HS-27A (cell line): Measurements from ENCODE around the gene ELMO1.

Experiments used
- DNase-seq: peaks from one replicate; pipeline ENCODE4 v3.0.0-alpha.2; 2012; ENCODE audit warnings: low read depth, missing footprints

Gene ELMO1

DNA sequence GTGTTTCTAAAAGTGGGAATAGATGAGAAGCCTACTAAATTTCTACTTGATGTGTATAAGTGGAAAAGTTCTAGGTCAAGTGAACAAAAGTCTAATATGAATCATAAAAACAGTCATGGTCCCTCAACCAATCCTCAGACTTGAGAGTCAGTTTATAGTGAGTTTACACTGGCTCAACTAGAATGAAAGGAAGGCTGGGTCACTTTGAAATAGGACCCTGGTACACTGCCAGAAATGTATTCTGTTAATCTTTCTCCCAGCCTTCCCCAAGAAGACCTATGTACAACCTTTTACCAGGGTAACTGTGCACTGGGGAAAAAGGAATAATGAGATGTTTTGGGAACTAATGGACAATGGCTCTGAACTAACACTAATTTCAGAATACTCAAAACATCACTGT lies 17.3 kb downstream of the ELMO1 start:
- DNase-seq, result no peak

DNA sequence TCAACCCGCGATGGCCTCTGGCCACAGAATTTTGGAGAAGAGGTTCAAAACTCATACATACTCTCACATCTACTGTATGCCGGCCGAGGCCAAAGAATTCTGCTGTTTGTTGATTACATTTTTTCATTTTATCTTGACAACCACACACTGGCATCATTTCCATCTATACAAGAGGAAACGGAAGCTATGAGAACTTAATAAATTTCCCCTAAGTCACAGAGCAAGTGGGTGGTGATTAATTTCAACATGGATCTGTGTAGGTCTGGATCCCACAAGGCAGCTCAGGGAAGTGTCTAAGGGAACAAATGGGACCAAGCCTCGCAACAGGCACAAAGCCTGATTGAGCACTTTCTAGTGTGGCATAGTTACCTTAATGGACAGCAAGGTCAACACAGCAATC lies 18.0 kb downstream of the ELMO1 start:
- DNase-seq, result no peak

DNA sequence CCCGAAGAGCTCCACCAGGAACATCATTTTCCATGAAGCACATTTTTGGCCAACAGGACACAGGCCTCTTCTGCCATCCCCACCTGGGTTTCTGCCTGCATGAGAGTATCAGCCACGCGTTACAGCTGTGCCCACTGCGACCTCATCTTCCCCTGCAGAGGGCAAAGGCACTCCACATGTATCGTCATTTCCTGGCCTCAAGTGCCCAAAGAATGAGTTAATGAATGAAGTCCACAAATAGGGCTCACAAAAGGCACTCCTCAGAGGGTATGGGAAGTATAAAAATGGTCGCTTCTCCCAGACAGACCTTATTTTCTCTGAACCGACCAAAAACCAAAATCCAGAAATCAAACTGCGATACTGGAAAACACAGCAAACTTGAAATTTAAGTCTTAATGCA lies 18.5 kb downstream of the ELMO1 start:
- no peak for DNase-seq

DNA sequence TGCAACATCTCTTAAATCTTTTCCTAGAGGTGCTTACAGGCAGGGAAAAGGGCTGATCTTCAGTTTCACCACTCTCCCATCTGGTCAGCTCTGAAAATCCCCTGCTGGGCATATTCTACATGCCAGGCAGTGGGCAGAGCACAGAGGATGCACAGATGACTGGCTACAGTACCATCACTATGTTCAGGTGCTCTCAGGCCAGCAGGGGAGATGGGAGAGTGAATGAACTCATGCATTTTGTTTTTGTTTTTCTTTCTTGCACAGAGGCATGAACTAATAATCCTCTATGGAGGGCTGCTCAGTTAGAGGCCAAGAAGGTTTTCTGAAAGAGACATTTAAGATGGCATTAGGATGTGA lies 19.3 kb downstream of the ELMO1 start:
- no peak for DNase-seq

DNA sequence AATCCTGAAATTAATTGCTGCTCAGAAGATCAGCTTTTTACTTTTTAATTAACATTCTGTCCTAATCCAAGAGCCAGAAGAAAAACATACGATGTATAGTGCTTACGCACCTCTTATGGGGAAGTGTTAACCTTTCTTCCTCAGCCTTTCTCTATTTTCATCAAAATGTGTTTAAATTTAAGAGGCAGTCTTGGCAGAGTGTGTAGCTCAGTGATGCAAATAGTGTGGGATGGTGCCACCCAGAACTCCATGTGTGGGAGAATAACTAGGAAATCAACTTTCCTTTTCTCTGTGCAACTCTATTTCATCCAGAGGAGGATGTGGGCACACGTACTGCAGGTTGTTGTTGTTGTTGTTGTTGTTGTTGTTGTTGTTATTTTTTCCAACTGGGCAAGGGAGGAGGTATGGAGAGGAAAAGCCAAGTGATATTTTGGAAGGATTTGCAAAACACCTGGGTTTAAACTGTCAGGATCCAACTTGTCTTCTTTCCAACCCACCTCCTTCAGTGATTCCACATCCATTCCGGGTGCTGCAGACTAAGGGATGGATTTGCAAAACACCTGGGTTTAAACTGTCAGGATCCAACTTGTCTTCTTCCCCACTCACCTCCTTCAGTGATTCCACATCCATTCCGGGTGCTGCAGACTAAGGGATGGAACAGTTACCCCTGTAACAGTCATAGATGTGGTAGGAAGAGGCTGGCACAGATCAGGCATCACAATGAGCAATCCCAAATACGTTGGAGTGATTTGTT lies 19.8 kb downstream of the ELMO1 start:
- DNase-seq, result no peak

DNA sequence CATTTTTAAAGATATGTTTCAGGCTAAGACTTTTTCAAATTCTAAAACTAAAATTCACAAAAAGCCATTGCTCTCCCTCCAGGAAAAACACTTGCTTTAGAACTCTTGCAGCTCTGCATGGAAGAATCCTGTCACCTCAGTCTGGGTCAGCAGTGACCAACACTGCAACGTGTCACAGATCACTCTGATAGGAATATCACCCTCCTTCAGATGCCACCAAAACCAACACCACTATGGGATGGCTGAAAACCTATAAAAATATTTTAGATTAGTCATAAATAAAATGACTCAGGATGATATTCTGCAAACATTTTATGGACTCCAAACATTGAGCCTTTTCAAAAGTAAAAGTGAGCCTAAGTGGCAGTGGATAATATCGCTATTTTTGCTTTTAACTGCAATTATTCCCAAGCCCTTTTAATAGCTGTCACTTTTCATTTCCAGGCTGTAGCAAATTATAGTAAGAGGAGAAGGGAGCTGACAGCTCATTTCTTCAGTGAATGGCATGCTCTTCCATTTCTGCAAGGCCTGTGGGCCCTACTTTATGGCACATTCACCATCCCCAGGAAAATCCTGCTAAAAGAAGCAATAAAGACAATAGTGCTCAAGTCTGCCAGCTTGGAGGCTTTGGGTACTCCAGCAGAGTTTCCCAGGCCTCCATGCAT lies 21.3 kb downstream of the ELMO1 start:
- DNase-seq, result no peak

DNA sequence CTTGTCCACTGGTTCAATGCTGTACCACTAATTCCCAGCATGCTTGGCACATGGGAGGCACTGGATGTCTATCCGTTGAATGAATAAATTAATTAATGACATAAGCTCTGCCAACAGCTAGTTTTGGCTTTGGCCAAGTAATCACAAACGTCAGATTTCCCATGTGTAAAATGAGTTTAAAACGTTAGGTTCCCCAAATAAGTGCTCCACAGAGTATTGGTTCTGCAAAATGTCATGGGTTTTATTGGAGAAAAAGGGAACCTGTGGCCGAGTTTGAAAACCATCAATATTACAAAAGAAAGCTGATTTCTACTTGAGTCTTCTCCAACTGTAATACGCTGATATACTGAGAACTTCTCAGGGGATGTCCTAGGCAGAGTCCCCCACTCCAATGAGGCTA lies 23.2 kb downstream of the ELMO1 start:
- DNase-seq, result no peak

DNA sequence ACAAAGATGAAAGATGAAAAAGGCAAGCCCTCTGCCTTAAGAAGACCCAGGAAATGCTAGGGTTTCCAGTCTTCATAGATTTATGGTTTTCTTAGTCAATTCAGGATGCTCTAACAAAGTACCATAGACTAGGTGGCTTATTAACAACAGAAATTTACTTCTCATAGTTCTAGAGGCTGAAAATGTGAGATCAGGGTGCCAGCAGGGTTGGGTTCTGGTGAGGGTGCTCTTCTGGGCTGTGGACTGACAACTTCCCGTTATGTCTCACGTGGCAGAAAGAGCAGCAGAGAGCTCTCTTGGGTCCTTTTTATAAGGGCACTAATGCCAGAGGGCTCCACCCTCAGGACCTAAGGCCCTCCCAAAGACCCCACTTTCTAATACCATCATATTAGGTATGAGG lies 23.7 kb downstream of the ELMO1 start:
- no peak for DNase-seq

DNA sequence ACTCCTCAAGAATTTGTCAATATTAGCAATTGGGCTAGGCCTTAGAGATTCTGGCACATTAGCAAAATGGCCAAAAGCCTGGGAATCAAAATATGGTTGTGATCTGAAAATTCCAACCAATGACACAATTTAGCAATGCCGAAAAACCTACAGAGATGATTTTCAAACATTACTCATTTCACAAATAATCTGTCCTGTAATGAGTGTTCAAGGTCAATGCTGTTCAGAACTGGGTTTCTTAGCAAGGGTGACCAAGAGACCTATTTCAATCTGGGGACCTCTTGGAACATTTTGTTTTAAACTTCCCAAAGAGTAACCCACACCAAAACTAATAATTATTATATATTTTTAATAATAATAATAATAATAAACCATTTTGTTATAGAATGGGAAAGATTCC lies 24.1 kb downstream of the ELMO1 start:
- DNase-seq, result no peak

DNA sequence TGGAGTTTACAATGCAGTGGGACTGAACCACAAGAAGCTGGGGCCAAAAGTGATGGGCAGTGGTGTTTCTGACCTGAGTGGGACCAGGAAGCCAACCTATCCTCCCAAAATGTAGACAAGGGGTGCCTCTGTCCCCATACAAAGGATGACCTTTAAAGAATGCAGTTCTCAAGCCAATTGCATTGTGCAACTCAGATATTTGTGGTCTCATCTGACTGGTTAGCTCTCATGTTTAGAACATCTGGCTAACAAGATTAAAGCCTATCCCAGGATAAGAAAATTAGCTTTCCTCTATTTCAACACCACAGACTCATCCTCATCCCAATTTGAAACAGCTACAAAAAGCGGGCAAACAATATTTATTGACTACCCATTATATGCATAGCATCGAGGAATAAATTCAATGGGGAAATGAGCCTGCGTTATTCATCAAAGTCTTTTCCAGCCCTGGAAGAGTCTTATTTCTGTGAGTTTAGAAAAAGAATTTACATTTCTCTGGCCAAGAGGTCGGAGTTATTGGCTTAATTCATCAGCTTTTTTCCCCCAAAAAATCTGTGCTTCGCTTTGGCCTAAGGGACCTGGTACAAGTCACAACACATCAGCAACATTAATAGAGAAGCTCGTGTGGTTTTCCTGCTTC lies 26.7 kb downstream of the ELMO1 start:
- DNase-seq, result no peak

DNA sequence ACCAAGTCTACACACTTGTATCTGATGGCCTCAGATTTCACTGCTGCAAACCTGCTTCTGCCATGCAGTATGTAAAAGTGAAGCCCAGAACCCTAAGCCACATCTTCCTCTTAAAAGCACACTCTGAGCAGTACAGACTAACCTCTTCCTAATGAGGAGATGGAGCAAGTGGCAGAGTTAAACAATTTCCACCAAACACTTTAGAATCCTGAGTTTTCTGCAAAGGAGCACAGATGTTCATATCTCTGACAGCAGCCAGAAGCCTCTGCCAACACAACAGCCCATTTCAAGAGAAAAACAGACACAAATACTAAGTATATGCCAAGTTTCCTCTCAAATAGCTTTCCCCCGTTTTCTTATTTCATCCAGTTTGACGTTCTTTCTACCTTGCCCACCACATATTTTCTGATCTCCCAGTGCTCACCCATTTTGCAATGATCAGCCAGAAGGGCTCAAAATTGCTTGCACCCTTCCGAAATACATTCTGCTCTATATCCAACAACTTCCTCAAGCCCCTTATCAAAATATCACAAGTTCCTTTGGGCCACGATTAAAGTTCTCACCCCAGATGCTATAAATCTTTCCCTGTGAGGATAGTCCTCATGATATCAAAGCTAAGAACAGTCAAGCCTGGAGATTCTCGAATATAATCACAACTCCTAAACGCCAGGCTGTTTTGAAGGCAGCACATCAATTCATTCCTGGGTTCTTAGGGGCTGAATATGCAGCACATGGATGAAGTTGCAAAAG lies 27.5 kb downstream of the ELMO1 start:
- DNase-seq, result no peak

DNA sequence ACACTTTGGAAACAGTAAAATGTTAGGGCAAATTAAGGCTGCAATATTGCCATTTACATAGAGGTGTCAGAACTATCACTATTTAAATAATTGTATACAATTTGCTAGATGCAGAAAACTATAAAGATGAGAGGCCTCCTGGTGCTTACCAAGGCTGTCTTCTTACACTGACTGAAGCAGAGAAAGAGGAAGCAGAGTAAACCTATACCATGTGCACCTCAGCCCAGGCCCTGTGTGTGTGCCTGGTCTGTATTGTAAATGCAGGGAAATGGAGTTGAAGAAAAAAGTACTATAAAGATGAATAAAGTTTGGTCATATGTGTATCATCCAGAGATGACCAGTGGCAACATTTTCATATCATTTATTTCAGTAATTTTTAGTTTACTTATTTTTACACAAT lies 29.2 kb downstream of the ELMO1 start:
- no peak for DNase-seq

DNA sequence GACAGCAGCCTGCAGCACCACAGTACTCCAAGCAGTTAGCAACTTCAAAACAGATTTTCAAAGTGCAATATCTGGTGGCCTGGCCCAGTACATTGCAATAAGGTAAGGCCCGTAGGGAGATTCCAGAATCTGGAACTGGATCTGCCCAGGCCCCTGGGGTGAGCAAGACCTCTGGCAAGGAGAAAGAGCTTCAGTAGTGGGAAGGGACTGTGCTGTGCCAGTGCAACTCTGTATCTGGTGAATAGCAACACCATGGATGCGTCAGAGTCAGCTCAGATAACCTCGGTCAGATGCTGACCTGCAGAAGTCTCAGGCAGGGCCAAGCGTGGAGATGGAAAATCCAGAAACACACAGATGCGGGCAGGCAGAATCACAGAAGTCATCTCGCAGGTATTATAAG lies 30.3 kb downstream of the ELMO1 start:
- DNase-seq, result no peak

DNA sequence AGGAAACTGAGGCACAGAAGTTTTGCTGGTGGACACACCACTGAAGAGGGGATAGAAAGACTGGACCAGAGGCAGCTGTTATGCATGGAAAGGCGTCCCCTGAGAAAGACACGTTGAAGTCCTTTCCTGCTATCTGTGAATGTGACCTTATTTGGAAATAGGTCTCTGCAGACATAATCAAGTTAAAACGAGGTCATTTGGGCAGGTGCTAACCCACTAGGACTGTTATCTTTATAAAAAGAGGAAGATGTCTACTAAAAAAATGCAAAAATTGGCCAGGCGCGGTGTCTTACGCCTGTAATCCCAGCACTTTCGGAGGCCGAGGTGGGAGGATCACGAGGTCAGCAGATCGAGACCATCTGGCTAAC lies 31.6 kb downstream of the ELMO1 start:
- DNase-seq, result no peak

DNA sequence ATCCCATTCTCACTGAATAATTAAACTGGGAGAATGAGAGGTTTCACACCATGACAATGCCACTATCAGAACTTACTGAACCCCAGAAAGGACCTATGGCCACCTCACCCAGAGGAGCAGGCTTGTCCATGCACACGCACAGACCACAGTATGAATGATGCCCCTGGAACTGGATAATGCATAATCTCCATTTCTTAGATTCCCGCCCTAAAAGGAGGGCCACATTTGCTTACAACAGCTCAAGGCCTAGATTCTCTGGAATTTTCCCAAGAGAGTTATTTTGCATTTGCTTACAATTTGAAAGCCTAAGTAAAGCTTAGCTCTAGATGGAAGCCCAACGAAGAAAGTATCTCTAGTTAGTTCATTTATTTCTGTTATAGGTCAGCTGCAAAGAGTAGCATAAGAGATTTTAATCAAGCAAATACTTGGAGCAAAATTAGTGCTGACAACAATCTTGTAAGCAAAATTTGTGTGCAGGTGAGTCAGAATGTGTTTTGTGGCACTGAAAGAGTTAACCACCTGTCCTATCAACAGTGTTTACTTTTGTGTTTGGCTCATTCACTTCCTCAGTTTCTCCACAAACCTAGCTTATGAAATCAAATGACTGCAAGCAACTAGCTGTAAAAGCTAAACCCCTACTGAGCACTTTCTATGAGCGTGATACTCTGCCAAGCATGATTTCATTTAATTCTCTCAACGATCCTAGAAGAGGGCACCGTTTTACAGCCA lies 32.1 kb downstream of the ELMO1 start:
- DNase-seq, result no peak

DNA sequence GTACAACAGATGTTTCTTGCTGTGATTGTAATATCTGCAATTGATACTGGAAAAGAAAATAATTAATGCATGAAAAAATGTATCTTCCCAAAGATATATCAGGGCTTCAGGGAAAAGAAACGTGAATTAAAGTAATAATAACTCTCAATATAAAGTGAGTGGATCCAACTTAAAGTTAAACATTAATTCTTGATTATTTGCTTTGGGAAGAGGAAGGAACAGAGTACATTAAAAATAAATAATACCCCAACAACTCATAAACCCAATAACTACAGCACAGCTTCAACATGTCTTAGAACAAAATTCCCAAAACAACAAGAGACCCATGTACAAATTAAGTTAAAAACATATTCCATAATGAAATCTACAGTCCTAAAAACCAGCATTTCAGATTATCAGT lies 33.0 kb downstream of the ELMO1 start:
- DNase-seq, result no peak

DNA sequence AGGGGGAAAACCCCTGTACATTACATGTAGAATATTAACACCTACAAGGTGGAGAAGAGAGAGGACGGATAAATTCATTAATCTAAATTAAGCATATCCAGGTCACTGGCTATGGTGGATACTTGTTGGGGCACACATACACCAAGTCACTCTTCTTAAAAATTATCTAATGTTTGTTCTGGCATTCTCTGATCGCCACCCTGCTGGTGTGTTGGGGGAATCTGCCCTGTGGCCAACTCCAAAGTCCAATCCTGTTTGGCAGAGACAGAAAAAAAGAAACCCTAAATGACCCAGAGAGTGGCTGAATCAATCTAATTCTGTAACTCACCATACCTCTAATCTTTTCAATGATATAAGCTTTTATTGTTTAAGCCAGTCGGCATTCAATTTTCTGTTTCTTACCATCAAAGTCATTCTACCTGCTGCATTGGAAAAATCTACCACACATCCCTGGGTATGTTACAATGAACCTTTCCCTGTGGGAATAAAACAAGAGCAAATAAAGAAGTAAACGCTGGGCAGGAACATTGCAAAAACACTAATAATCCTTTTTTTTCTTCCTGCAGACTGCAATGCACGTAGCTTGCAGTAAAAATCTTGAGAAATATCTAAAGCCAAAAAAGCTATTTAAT lies 34.2 kb downstream of the ELMO1 start:
- no peak for DNase-seq

DNA sequence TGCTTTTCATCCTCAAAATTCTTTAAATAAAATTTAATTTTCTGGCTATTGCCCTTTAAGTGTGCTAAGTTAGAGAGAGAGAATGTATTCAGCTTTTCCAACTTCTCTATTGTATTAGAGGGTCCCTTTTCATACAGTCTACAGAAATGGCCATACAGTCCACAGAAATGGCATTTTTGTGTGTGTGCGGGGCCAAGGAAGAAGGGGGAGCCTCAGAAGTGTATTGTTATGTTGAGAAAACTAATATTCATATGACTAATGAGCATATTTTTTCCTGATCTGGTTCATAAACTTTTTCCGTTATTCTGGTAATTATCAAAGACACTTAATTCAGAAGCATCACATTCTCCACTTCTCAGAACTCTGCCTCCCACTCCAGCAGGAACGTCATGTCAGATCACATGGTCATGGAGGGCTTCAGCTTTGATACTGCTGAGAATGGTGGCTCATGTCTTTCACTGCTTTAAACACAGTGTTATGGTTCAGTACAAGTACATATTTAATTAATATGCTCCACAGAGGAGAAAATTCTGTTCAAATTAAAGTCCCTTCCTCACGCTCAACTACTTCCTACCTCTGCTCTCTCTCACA lies 37.1 kb downstream of the ELMO1 start:
- no peak for DNase-seq

DNA sequence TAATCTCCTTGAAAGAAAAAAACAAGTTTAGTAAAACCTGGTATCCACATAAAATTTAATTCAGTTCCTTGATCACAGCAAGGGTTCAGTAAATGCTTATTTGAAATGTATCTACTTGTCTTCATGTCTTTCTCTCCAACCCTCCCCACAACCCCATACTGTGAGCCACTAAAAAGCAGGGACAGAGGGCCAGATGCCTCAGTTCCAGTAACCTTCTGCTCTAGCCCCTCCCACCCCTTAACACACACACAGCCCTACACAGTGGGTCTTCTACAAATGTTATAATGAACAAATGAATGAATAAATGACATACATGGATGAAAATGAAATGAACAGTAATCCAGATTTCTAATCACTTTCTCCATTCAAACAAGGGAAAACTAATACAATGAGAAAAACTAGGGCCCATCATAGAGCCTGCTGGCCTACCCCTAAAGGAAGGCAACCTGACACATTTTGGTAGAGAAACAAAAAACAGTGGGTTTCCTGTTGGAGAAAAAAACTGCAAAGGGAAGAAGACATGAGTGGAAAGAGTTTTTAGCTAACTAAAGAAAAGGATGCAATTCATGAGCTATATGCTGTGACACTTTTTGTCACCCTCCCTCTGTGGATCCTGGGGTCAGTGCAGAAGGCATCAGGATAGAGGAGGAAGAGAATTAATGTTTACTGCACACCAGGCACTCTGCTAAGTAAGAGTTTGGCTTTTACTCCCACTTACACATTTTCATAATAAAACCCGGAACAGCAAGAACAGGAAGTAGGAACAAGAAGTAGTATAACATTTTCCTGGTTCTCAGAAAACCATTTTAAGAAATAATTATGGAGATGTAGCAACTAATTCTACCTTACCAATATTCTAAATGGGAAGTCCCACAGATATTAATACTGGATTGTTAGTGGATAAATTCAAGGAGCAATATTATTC lies 38.1 kb downstream of the ELMO1 start:
- DNase-seq, result no peak

DNA sequence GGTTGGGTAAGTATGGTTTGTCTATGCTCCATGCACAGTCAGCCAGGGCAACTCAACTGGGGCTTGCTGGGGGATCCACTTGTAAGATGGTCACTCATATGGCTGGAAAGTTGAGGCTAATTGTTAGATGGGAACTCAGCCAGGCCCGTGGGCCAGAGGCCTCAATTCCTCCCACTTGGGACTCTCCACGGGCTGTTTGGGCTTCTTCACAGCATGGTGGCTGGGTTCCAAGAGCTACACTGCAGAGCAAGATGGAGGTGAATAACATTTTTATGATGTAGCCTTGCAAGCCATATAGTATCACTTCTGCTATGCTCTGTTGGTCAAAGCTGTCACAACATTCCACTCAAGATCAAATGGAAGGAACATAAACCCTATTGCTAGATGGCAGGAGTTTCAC lies 39.2 kb downstream of the ELMO1 start:
- DNase-seq, result no peak
